GM12891 (cell line): ENCODE data around the gene BRCA2.

Source experiments
- POLR2A ChIP-seq: IDR thresholded peaks from 2 replicates; pipeline ENCODE4 v1.6.1; 2011; ENCODE audit warnings: low read depth, low read length, control low read depth
- SPI1 ChIP-seq: IDR thresholded peaks from 2 replicates; pipeline ENCODE4 v1.6.1; 2011; ENCODE audit warnings: low read depth, low read length, control low read depth

GRCh38 chr13:32309312-32310133 lies 5.8 kb upstream of the BRCA2 start:
- TF ChIP-seq SPI1 (no peak), POLR2A (no peak)
